OCI-M2 (cell line): ENCODE measurements around the gene USE1.

Source experiments
- DNase-seq: peaks from one replicate; lab custom pipeline; 2025; ENCODE audit not compliant: unreplicated experiment; lab: John Stamatoyannopoulos, UW

The USE1 gene

DNA sequence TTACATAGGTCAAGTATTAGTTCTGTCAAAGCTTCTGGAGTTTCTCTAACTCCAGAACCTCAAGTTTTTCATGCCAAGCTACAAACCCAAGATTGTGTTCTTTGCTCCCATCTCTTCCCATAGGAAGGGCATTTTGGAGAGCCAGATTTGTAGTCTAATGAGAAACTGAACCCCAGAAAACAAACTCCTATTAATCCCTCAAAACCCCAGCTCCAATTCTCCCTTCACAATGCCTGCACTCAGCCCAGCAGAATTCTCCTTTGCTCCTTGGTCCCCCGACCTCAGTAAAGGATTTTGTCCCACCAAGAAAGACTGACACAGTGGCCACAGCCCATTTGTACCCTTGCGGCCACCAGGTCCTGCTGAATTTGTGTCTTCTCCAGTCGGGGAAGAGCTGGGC lies 41.0 kb downstream of the USE1 start:
- no peak for DNase-seq

- no peak for DNase-seq
These were observed 44.1 kb downstream of the USE1 start for GRCh38 chr19:17259118-17259780.

GRCh38 chr19:17259934-17260333 lies 44.8 kb downstream of the USE1 start:
- DNase-seq: no peak

GRCh38 chr19:17260842-17261325 lies 45.7 kb downstream of the USE1 start:
- DNase-seq: no peak

- DNase-seq: no peak
These were observed 47.4 kb downstream of the USE1 start for GRCh38 chr19:17262557-17262956.

DNA sequence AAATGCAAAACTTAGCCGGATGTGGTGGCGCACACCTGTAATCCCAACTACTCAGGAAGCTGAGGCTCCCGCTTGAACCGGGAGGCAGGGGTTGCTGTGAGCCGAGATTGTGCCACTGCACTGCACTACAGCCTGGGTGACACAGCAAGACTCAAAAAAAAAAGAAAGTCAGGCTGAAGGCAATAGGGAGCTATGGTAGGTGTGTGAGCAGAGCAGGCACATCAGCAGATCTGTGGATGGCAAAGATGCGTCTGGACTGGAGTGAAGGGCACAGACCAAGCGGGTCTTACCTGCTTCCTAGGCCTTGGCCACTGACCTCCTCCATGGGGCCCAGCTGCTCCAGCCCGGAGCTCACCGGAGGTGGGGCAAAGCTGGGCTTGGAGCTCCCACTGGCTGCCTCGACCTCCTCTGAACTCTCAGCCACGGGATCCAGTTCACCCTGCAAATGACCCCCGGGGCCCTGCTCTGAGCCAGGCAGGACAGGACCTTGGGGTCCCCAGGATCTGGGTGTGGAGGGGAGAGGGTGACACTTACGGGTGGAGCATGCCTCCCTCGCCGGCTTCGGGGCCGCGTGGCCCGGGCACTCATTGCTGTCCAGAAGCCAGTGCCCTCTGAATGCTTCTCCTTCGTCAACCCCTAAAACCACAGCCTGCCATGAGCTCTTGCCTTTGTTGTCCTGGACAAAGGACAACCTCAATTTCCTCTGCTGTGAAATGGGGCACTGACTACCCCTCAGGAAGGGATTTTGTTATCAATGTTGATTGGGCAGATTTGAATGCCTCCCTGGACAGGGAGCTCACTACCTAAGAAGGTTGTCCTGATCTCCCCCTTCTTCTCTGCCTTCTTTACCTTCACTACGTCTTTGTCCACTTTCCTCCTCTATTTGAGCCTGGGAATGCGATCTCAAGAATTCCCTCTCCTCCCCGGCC lies 48.8 kb downstream of the USE1 start:
- DNase-seq: no peak

DNA sequence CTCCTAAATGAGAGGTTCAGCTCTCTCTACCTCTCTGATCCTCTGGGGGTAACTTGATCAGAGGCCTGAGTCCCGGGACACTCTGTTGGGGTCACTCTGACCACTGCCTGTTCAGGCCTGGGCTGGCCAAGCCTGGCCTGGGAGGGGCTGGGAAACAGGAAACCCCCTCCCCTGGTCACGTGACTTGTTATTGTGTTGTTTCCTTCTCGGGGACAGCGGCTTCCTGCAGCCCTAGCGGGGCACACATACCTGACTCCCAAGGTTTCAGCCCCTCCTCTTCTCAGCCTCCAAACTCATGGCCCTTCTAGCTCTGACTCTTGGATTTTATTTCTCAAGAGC lies 49.5 kb downstream of the USE1 start, which contains the start of gene USHBP1:
USHBP1 (minus strand) TSS at position 105 of the 339 bp plus-strand sequence. CDS start 446 bp downstream, outside the sequence.
- DNase-seq: no peak

DNA sequence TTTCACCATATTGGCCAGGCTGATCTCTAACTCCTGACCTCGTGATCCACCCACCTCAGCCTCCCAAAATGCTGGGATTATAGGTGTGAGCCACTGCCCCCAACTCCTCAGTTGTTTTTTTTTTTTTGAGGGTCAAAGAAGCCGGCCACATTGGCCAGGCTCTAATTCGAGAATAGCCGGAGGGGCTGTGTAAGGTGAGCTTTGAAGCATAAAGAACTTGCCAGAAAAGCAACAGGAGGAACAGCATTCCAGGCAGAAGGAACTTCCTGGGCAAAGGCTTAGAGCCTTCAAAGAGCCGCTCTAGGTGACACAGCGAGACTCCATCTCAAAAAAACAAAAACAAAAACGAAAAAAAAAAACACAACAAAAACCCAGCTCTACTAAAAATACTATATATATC lies 50.9 kb downstream of the USE1 start:
- DNase-seq: no peak

- DNase-seq: no peak
These were observed 51.4 kb downstream of the USE1 start for GRCh38 chr19:17266589-17266974.

DNA sequence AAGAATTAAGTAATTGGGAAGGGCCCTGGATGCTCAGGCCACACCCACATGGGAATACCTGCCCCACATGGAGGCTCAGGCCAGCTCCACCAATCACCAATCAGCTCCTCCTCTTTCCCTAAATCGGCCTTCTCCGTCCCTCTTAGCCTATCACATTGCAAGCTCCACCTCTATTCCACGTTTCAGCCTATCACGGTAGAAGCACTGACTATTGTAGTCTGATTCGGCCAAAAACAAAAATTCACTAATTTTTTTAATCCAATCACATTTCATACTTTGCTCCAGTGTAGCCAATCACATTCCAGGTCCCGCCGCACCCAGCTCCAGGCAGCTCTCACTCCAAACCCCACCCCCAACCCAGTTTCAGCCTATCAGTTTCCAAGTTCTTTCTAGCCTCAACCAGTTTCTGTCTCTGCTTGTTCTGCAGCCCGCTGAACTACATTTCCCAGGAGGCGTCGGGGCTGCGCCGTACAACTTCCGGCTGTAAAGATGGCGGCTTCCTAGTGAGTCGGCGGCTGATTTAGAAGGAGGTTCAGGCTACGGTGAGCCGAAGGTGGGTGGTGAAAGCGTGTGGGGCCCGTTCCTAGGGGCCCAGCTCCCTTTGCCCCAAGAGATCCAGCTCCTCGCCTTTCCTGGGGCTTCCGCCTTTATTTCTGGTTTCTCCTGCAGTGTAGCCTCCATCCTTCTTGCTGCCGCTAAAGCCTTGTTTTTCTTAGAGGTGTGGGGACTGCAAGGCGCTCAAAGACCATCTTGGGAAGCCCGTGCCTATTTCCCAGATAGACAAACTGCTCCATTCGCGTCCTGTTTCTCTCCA lies 52.0 kb downstream of the USE1 start, which contains the start of gene BABAM1:
BABAM1 (plus strand) TSS at position 469 of the 814 bp plus-strand sequence. CDS start 1,364 bp downstream, outside the sequence.
- peak; percentile 93 for DNase-seq

DNA sequence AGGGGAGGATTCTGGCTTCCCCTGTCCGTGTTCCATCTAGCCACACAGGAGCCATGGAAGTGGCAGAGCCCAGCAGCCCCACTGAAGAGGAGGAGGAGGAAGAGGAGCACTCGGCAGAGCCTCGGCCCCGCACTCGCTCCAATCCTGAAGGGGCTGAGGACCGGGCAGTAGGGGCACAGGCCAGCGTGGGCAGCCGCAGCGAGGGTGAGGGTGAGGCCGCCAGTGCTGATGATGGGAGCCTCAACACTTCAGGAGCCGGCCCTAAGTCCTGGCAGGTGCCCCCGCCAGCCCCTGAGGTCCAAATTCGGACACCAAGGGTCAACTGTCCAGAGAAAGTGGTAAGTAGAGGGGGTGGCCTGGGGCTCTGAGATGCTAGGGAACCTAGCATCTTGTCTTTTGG lies 53.6 kb downstream of the USE1 start:
- no peak for DNase-seq
